GM12873 (cell line): ENCODE measurements around the gene CLCF1.
A peak's percentile ranks its signal among the peaks of the same experiment; 100 is the strongest.

Source experiments
- TF ChIP-seq, protein P1 (sequence below): IDR thresholded peaks from 2 replicates; pipeline ENCODE4 v1.5.1; 2012; ENCODE audit warnings: low read depth, mild to moderate bottlenecking, moderate library complexity, low read length, control low read depth; ENCODE audit not compliant: insufficient read depth; ENCODE audit errors: missing control alignments

Gene CLCF1

GRCh38 chr11:67347964-67348749 is 25.2 kb downstream of the CLCF1 start:
- TF ChIP-seq, protein P1, sequence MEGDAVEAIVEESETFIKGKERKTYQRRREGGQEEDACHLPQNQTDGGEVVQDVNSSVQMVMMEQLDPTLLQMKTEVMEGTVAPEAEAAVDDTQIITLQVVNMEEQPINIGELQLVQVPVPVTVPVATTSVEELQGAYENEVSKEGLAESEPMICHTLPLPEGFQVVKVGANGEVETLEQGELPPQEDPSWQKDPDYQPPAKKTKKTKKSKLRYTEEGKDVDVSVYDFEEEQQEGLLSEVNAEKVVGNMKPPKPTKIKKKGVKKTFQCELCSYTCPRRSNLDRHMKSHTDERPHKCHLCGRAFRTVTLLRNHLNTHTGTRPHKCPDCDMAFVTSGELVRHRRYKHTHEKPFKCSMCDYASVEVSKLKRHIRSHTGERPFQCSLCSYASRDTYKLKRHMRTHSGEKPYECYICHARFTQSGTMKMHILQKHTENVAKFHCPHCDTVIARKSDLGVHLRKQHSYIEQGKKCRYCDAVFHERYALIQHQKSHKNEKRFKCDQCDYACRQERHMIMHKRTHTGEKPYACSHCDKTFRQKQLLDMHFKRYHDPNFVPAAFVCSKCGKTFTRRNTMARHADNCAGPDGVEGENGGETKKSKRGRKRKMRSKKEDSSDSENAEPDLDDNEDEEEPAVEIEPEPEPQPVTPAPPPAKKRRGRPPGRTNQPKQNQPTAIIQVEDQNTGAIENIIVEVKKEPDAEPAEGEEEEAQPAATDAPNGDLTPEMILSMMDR: no peak

GRCh38 chr11:67345920-67346819 is 27.2 kb downstream of the CLCF1 start:
- TF ChIP-seq, protein P1: peak; percentile 95

- TF ChIP-seq, protein P1: no peak
Measured at GRCh38 chr11:67345247-67345919, 28.0 kb downstream of the CLCF1 start.

DNA sequence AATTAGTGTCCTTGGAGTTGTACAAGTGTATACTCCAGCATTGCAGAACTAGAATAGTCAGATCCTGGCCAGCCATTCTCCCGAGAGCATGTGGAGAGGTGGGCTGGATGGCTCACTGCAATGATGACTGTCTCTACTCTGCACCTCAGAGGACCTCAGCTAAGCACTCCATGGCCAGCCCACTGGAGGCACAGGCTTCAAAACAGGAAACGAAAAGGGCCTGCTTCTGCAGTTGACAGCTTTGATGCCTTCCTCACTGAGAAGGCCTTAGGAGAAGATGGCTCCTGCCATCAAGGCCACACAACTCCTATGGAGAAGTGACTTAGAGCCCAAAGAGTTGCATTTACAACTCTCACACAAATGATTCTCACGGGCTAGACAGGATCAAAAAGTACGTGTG is 29.1 kb downstream of the CLCF1 start:
- TF ChIP-seq, protein P1: no peak

DNA sequence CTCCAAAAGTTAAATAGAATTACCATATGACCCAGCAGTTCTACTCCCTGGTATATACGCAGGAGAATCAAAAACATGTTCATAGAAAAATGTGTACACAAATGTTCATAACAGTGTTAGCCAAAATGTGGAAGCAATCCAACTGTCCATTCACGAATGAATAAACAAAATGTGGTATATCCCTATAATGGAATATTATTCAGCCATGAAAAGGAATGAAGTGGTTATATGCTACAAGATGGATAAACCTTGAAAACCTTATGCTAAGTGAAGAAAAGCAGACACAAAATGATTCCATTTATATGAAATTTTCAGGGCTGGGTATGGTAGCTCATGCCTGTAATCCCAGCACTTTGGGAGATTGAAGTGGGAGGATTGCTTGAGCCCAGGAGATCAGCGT is 36.1 kb downstream of the CLCF1 start:
- TF ChIP-seq, protein P1: no peak

DNA sequence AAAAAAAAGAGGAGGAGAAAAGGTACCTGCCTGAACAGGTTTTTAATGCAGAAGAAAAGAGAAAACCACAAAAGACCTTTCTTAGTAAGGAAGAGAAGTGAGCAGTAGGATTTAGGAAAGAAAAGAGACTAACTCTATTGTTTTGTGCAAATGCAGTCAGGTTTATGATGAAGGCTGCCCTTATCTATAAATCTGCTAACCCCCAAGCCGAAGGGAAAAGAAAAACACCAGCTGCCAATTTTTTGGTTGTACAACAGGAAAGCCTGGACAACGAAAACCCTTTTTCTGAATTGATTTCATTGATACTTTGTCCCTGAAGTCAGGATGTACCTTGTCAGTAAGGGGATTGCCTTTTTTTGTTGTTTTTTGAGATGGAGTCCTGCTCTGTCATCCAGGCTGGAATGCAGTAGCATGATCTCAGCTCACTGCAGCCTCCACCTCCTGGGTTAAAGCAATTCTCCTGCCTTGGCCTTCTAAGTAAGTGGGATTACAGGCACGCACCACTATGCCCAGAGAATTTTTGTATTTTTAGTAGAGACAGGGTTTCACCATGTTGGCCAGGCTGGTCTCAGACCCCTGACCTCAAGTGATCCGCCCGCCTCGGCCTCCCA is 41.2 kb downstream of the CLCF1 start:
- TF ChIP-seq, protein P1: no peak
